Left lung (tissue), 10 donors: ENCODE measurements around the gene GIN1. TPM values are rescaled to one million over a fixed set of nuclear protein-coding genes. Genes with fewer than 3 reads are reported as not detected.

Source experiments
- ATAC-seq: fragments of 200-7000 bp; cut with Tn5 transposase; one replicate; pipeline ENCODE4 v1.9.1; 2020; ENCODE audit warnings: moderate library complexity
- DNase-seq, 4 donors: peaks; one replicate each; pipeline ENCODE4 v3.0.0-alpha.2; 2013 to 2020
- H3K27ac ChIP-seq, 2 donors: fragments of 200-600 bp; sonication (generic) in 1 of 2; one replicate each; pipeline versions ENCODE4 v1.5.0 to v1.8.0; 2020 to 2021
- H3K27me3 ChIP-seq, 2 donors: fragments of 200-600 bp; sonication (generic) in 1 of 2; one replicate each; pipeline versions ENCODE4 v1.5.0 to v1.8.0; 2020 to 2021
- H3K36me3 ChIP-seq, 2 donors: fragments of 200-600 bp; sonication (generic) in 1 of 2; one replicate each; pipeline versions ENCODE4 v1.5.0 to v1.8.0; 2020 to 2021
- H3K4me1 ChIP-seq, 2 donors: fragments of 200-600 bp; one replicate each; pipeline ENCODE4 v1.8.0; 2021
- H3K4me3 ChIP-seq, 2 donors: fragments of 200-600 bp; sonication (generic) in 1 of 2; one replicate each; pipeline versions ENCODE4 v1.5.0 to v1.8.0; 2020 to 2021; ENCODE audit warnings: mild to moderate bottlenecking in 1 of 2
- H3K9me3 ChIP-seq, 2 donors: fragments of 200-600 bp; sonication (generic) in 1 of 2; one replicate each; pipeline versions ENCODE4 v1.5.0 to v1.8.0; 2020 to 2021
- CTCF ChIP-seq, 2 donors: fragments of 200-600 bp; sonication (generic) in 1 of 2; IDR thresholded peaks; one replicate each; pipeline versions ENCODE4 v1.5.0 to v1.8.0; 2021; ENCODE audit warnings: antibody characterized with exemption in 2 of 2
- intact Hi-C, 2 donors: fragments of 100-400 bp; cut with DNase I; formaldehyde crosslinking; loops; one replicate each; pipeline versions ENCODE4 v1.11.2 to v1.14.2; 2022
- polyA plus RNA-seq, 6 donors: library from polyadenylated mRNA; unstranded; fragments of 120-200 nt; gene quantifications; one replicate each; pipeline ENCODE4 v1.2.1, GENCODE V29; 2013; ENCODE audit not compliant: insufficient read length in 6 of 6
- total RNA-seq, 2 donors: library from RNA; stranded (reverse); fragmentation: NEBNext Ultra II Directional; extraction: Animal tissue kit (Norgen Biotek cat#: 25700); gene quantifications; one replicate each; pipeline ENCODE4 v1.2.1, GENCODE V29; 2021
- donor health status: DM: no; HTN: yes; CAD: no.
- donor health status: DM: no; HTN: no; CAD: no.

GIN1 gene
- total and polyA plus RNA-seq, 8 donors: 7.5 to 13.9 (median 11.8) TPM

- ATAC-seq: no peak
- intact Hi-C loops: no loop called here
These were observed 12.7 kb upstream of the GIN1 start for GRCh38 chr5:103132684-103133083.

GRCh38 chr5:103128202-103128601, 8.3 kb upstream of the GIN1 start:
- DNase-seq: no peak
- H3K4me3 ChIP-seq: no peak overlapping the region
- intact Hi-C loops: no loop called here
- TF ChIP-seq CTCF (IDR thresholded peaks at IDR 0.05): no peak
- no peak overlapping the region for H3K27ac ChIP-seq
- peaks cover 0 to 3% of the 10 kb centered on the region in 2 donors for H3K4me1 ChIP-seq
- H3K9me3 ChIP-seq: no peaks in the 10 kb centered on the region
- H3K27me3 ChIP-seq: no peaks in the 10 kb centered on the region
- ATAC-seq: no peak
- H3K36me3 ChIP-seq: no peaks in the 10 kb centered on the region

More at GRCh38 chr5:103132684-103133083, 12.7 kb upstream of the GIN1 start:
- Histone ChIP-seq H3K27me3 (no peaks in the 10 kb centered on the region), H3K4me1 (no peaks in the 10 kb centered on the region), H3K36me3 (peaks cover 0 to 7% of the 10 kb centered on the region in 2 donors), H3K27ac (no peak overlapping the region), H3K9me3 (no peaks in the 10 kb centered on the region), H3K4me3 (no peak overlapping the region)
- DNase-seq: no peak
- TF ChIP-seq CTCF (IDR thresholded peaks at IDR 0.05): no peak

GRCh38 chr5:103127292-103127817, 7.4 kb upstream of the GIN1 start:
- Histone ChIP-seq H3K27me3 (no peaks in the 10 kb centered on the region), H3K27ac (no peak overlapping the region), H3K4me1 (peaks cover 0 to 10% of the 10 kb centered on the region in 2 donors), H3K4me3 (no peak overlapping the region), H3K36me3 (no peaks in the 10 kb centered on the region), H3K9me3 (no peaks in the 10 kb centered on the region)
- TF ChIP-seq CTCF (IDR thresholded peaks at IDR 0.05): no peak
- DNase-seq (no peak), ATAC-seq (no peak)
- intact Hi-C loops: no loop called here

DNA sequence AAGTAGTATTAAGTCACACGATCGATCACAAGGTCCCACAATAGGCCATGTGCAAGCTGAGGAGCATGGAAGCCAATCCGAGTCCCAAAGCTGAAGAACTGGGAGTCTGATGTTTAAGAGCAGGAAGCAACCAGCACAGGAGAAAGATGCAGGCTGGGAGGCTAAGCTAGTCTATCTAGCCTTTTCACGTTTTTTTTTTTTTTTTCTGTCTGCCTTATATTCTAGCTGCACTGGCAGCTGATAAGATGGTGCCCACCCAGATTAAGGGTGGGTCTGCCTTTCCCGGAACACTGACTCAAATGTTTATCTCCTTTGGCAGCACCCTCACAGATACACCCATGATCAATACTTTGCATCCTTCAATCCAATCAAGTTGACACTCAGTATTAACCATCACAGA, 6.6 kb upstream of the GIN1 start:
- Histone ChIP-seq H3K27ac (no peak overlapping the region), H3K36me3 (no peaks in the 10 kb centered on the region), H3K4me1 (peaks cover 0 to 18% of the 10 kb centered on the region in 2 donors), H3K27me3 (no peaks in the 10 kb centered on the region), H3K9me3 (no peaks in the 10 kb centered on the region), H3K4me3 (no peak overlapping the region)
- intact Hi-C loops: no loop called here
- DNase-seq (no peak), ATAC-seq (no peak)
- no peak for TF ChIP-seq CTCF (IDR thresholded peaks at IDR 0.05)

DNA sequence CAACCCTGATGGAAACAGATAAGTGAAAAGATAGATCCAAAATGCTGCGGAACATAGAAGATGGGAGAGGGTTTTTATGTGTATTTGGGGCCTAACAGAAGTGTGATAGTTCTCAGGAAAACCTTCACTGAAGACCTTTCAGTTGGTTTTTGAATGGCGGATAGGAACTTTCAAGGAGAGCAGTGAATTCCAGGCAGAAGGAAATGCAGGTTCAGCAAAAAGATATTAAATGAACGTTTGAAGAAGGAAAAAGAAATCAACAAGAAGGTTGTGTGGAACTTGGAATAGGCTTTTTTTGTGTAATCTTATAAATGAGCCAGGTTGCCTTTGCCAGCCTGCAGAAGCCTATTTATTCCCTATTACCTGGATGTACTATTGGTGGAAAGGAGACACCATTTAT, 2.3 kb upstream of the GIN1 start:
- H3K27me3 ChIP-seq: no peaks in the 10 kb centered on the region
- no peak for TF ChIP-seq CTCF (IDR thresholded peaks at IDR 0.05)
- H3K27ac ChIP-seq: no peak overlapping the region
- ATAC-seq (no peak), DNase-seq (no peak)
- peak overlapping the region in 1 of 2 donors; percentile 74 for H3K4me3 ChIP-seq
- H3K4me1 ChIP-seq: peaks cover 0 to 35% of the 10 kb centered on the region in 2 donors
- no peaks in the 10 kb centered on the region for H3K9me3 ChIP-seq
- intact Hi-C loops: no loop called here
- H3K36me3 ChIP-seq: no peaks in the 10 kb centered on the region
